Neural crest cell (in vitro differentiated cells): ENCODE measurements around the gene PRR15L. TPM values are rescaled to one million over a fixed set of nuclear protein-coding genes. Genes with fewer than 3 reads are reported as not detected.
A peak's percentile ranks its signal among the peaks of the same experiment; 100 is the strongest.
"Not testable (repeated sequence)": the region's sequence is repeated elsewhere in the genome, so short reads cannot be mapped to it uniquely, and the experiment has no call there.

Experiments used
- DNase-seq: peaks from one replicate; pipeline ENCODE4 v3.0.0; 2021; ENCODE audit warnings: low read depth, mixed read lengths, low spot score
- H3K27ac Mint-ChIP-seq: one replicate; pipeline ENCODE4 v1.8.0; 2021; ENCODE audit warnings: mild to moderate bottlenecking, mixed read lengths; ENCODE audit not compliant: unreplicated experiment
- H3K27me3 Mint-ChIP-seq: 2 replicates; pipeline ENCODE4 v1.8.0; 2021; ENCODE audit warnings: low read depth, mild to moderate bottlenecking, mixed read lengths
- H3K36me3 Mint-ChIP-seq: 2 replicates; pipeline ENCODE4 v1.8.0; 2021; ENCODE audit warnings: low read depth, mild to moderate bottlenecking, mixed read lengths
- H3K4me1 Mint-ChIP-seq: 2 replicates; pipeline ENCODE4 v1.8.0; 2021; ENCODE audit warnings: mixed read lengths
- H3K4me3 Mint-ChIP-seq: one replicate; pipeline ENCODE4 v1.8.0; 2021; ENCODE audit warnings: mild to moderate bottlenecking, mixed read lengths
- H3K9me3 Mint-ChIP-seq: 2 replicates; pipeline ENCODE4 v1.8.0; 2021; ENCODE audit warnings: mixed read lengths
- CTCF ChIP-seq: fragments of 200-600 bp; sonication (generic); conservative IDR thresholded peaks from 2 replicates; pipeline ENCODE4 v1.5.0; 2021; ENCODE audit warnings: antibody characterized with exemption, mild to moderate bottlenecking
- total RNA-seq: library from RNA; stranded (reverse); gene quantifications from 2 replicates; pipeline ENCODE4 v1.2.1, GENCODE V29; 2021

The PRR15L gene
- total RNA-seq, 1 donor from 2014 or later = not detected

GRCh38 chr17:47927821-47928400 lies 29.8 kb downstream of the PRR15L start:
- H3K4me3 Mint-ChIP-seq = no peak overlapping the region
- H3K4me1 Mint-ChIP-seq = peaks cover 13% of the 10 kb centered on the region
- no peak for DNase-seq
- H3K27me3 Mint-ChIP-seq = no peaks in the 10 kb centered on the region
- no peaks in the 10 kb centered on the region for H3K9me3 Mint-ChIP-seq
- no peak for TF ChIP-seq CTCF
- H3K27ac Mint-ChIP-seq = no peak overlapping the region
- H3K36me3 Mint-ChIP-seq = peaks cover 11% of the 10 kb centered on the region

- H3K4me1 Mint-ChIP-seq = peaks cover 5% of the 10 kb centered on the region
- H3K27me3 Mint-ChIP-seq = no peaks in the 10 kb centered on the region
- no peak overlapping the region for H3K4me3 Mint-ChIP-seq
- H3K9me3 Mint-ChIP-seq = no peaks in the 10 kb centered on the region
- peaks cover 12% of the 10 kb centered on the region for H3K36me3 Mint-ChIP-seq
- no peak overlapping the region for H3K27ac Mint-ChIP-seq
- no peak for DNase-seq
- no peak for TF ChIP-seq CTCF
These were observed 32.0 kb downstream of the PRR15L start for GRCh38 chr17:47925678-47925988.

GRCh38 chr17:47924785-47925677 lies 32.7 kb downstream of the PRR15L start:
- no peak for DNase-seq
- H3K36me3 Mint-ChIP-seq = peaks cover 12% of the 10 kb centered on the region
- no peaks in the 10 kb centered on the region for H3K9me3 Mint-ChIP-seq
- H3K4me1 Mint-ChIP-seq = peaks cover 5% of the 10 kb centered on the region
- peak overlapping the region; percentile 93 for H3K27ac Mint-ChIP-seq
- no peaks in the 10 kb centered on the region for H3K27me3 Mint-ChIP-seq
- no peak for TF ChIP-seq CTCF
- no peak overlapping the region for H3K4me3 Mint-ChIP-seq

GRCh38 chr17:47919889-47920288 lies 37.8 kb downstream of the PRR15L start:
- H3K4me3 Mint-ChIP-seq, H3K27ac Mint-ChIP-seq, H3K36me3 Mint-ChIP-seq, H3K27me3 Mint-ChIP-seq, H3K4me1 Mint-ChIP-seq, DNase-seq, H3K9me3 Mint-ChIP-seq: not testable (repeated sequence)

- Mint-ChIP-seq H3K4me1 (no peaks in the 10 kb centered on the region), H3K9me3 (no peaks in the 10 kb centered on the region), H3K27ac (no peak overlapping the region), H3K27me3 (no peaks in the 10 kb centered on the region), H3K36me3 (peaks cover 6% of the 10 kb centered on the region), H3K4me3 (no peak overlapping the region)
- TF ChIP-seq CTCF = no peak
- DNase-seq = no peak
These were observed 38.7 kb downstream of the PRR15L start for GRCh38 chr17:47918991-47919390.

GRCh38 chr17:47918006-47918405 lies 39.7 kb downstream of the PRR15L start:
- no peak overlapping the region for H3K4me3 Mint-ChIP-seq
- no peak overlapping the region for H3K27ac Mint-ChIP-seq
- H3K36me3 Mint-ChIP-seq = peaks cover 6% of the 10 kb centered on the region
- H3K27me3 Mint-ChIP-seq = no peaks in the 10 kb centered on the region
- no peaks in the 10 kb centered on the region for H3K4me1 Mint-ChIP-seq
- TF ChIP-seq CTCF = no peak
- H3K9me3 Mint-ChIP-seq = no peaks in the 10 kb centered on the region
- DNase-seq = no peak
